GM20431 (cell line): Measurements from ENCODE around the gene EEF1G.
"Not testable (repeated sequence)": the region's sequence is repeated elsewhere in the genome, so short reads cannot be mapped to it uniquely, and the experiment has no call there.

ENCODE experiments used
- in situ Hi-C: fragments of 300-500 bp; cut with MseI, MboI; formaldehyde crosslinking; loops from one replicate; pipeline ENCODE4 v1.15.0; 2020; ENCODE audit warnings: low sequenced_read_pairs; ENCODE audit not compliant: unreplicated experiment

Gene EEF1G

DNA sequence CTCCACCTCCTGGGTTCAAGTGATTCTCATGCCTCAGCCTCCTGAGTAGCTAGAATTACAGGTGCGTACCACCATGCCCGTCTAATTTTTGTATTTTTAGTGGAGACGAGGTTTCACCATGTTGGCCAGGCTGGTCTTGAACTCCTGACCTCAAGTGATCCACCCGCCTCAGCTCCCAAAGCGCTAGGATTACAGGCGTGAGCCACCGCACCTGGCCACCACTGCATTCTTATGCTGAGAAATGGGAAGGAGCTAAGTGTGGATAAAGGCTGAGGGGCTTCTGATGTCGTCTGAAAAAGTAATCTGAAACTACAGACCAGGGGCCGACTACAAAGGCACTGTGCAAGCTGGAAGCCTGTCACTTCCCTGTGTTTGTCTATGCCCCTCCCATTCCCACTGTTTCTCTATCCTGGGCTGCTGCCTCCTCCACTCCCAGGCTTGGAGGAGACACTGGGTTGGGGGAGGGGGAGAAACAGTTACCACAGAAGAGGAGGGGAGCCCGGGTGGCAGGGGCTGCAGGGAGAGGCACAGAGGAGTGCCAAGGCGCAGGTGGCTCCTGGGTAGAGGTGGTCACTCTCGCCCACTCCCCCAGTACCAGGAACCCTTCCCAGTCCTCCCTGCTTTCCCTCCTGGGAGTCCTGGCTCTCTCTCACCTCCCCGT lies 30.9 kb upstream of the EEF1G start:
- in situ Hi-C loops = no loop called here

DNA sequence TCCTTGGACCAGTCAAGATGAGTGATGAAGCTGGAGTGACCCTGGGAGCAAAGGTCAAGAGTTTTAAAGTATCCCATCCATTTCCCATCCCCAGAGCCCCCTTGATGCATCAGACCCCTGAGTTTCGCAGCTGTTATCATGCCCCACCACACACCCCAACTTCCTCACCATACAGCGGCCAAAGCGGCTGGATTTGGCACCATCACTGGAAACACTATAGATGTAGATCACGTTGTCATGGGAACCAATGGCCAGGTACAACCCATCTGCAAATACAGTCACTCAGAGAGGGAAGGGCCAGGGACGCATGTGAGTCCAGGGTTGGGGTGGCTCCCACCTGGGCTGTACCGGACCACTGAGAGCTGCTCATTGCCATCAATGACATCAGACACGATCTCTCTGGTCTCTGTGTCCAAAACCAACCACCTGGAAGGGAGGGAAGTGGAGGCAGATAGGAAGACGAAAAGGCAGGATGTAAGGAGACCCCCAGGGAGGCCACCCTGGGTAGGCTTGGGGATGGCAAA lies 30.1 kb upstream of the EEF1G start:
- in situ Hi-C loops = no loop called here

DNA sequence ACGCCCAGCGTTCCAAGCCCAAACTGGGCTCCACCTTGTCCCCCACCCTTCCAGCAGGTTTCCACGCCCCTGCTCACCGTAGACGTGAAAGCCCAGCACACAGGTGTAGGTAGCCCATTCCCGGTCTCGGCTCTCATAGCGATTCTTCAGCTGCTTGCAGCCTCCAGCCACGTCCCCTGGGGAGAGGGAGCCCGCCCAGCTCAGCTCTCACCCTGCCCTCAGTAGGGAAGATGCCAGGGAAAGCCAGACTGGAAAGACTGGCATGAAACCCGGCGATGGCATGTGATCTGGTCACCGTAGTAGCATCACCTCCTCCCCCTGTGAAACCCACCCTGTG lies 29.3 kb upstream of the EEF1G start:
- in situ Hi-C loops = no loop called here

DNA sequence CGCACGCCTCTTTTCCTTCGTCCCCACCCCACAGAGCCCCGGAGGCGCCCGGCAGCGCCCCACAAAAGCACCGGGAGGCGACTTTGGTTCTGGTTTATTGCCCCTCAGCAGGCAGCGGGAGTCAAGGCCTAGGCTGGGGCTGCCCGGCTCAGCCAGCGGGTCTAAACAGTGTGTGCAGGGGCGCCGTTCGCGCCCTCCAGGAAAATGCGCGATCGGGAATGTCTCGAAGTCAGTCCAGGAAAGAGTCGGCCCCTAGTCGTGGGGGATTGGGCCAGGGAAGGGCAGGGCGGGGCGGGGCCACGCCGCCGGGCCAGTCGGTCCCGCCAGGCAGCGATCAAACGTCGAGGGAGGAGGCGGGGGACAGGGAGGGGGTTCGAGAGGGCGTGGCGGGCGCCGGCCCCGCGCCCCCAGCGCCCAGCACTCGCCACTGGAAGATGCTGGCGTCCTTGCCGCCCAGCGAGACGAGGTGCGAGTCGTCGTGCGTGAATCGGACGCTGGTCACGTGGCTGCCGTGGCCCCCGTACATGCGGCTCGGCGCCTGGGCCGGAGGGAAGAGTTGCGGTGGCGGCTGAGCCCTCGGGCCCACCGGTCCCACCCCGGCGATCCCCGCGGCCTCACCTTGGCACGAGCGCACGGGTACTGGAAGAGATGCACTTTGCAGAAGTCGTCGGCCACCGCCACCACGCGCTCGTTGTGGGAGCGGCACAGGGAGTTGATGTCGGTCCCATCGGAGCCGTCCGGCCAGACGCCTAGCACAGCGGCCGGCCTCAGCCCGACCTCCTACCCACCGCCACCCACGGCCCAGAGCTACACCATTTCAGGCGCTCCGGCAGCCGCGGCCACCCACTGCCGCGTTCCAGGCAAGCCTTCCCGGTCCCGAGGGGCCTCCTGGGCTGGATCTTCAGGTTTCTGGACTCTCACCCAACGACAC lies 28.7 kb upstream of the EEF1G start:
- in situ Hi-C loops = no loop called here

DNA sequence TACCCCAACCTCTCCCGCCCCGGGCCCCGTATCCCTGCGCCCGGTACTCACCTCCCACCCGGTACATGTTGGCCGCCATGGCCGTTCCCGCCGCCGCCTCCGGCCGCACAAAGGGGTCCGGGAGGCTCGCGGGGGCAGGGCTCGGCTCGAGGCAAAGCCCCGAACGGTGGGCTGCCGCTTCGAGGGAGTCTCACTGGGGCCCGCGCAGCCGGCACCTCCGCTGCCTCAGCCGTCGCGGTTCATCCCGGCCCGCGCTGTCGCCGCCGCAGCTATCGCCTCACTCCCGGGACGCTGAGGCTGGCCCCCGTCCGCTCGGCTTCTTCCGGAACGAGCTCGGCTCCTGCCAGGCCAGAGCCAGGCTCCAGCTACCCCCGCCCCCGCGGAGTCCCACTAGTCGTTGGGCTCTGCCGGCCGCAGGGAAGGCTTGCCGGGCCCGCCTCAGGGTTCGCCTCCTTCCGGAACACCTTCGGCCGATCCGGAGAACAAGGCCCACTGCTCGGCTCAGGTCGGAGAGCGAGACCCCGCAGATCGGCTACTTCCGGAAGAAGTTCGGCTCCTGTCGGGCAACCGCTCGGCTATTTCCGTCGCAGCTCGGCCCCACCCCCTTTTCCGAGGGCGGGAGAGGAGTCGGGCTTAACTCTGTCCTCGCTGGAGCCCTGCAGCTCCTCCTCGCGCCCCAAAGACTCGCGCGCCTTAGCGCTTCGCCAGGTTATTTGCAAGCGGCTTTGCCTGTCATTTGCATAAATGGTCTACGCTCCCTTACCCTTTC lies 27.9 kb upstream of the EEF1G start, which contains the start of gene MTA2:
Gene MTA2 (minus strand): TSS at position 494 of the 769 bp plus-strand sequence. CDS start 415 bp downstream, at position 79.
- in situ Hi-C loops = no loop called here

DNA sequence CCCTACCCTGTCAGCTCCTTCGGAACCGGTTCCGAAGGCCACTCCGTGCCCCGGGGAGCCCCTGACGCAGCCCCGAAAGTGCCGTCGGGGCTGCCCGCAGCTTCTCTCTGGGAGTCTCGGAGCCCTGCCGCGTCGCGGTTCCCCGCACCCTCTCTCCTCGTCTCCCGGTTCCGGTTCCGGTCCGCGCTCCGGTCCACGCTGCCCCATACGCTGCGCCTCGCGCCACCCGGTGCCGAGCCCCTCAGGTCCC lies 27.4 kb upstream of the EEF1G start:
- in situ Hi-C loops = no loop called here

DNA sequence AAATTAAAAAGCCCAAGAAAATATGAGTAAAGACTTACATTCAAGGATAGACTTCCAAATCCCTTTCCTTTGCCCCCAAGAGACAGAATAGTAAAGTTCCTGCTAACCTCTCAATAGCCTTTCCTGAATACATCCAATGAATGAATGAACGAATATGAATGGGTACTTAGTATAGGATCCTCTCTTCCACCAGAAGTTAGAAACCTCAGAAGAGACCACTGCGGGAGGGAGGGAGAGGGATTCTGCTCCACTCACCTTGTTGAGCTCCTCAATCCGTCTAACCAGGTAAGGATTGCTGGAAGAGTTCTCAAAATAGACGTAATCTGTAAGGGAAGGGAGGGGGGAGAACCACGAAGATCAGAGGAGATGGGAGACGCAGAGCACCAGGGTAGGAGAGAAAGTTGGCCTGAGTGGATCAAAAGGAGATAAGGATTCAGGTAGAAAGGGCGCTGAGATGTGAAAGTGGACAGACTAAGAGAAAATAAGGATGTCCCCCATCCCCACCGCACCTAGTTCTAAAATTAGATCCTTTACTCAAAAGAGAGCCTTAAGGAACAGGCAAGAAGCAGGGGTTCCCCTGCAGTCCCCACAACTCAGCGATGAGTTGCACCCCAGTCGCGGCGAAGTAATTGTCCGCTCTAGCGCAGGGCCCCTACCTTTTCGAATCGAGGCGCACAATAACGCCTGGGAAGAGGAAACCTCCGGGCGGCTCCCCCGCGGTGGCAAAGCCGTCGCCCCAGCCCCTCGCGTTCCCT lies 26.9 kb upstream of the EEF1G start:
- in situ Hi-C loops = no loop called here

DNA sequence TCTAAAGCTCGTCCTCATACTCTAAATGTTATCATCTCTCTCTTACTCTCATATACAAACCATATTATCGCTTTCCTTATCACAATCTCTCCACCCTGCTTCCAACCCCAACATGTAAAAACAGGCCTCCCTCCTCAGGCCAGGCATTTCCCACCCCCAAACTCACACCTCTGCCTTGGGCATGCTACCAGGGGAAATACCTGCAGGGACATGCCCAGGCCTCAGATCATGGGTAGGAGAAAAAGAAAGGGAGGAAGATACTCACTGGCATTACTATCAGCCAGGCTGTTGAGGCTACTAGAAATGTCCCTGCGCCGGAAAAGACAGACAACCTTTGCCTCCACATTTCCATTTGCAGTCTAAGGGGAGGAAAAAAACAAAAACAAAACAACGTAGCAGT lies 26.2 kb upstream of the EEF1G start:
- in situ Hi-C loops = no loop called here

DNA sequence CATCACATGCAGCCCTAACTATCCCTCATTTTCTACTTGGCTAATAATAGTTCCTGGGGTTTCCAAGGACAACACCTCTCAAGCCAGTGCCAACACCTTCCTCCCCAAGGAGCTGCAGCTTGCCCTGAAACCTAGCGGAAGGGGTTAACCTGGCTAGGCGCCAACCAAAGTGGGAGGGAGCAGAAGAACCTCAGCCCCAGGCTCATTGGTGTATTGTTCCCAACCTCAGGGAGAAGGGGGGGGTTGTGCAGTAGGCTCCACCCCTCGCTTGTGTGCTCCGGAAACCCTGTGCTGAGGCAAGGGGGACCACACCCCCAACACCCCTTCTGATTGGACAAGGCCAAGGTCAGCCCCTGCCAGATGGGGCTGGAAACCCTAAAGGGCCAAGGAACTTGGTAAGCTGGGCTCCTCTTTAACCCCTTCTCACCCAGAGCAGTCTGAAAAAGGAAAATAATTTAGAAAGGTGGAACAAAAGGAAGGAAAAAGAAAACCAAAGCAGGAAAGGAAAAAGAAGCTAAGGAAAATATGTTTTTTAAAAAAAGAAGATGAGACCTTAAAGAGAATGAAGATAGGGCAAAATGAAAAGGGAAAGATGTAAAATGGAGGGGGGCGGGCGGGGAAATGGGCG lies 25.5 kb upstream of the EEF1G start:
- in situ Hi-C loops = no loop called here

DNA sequence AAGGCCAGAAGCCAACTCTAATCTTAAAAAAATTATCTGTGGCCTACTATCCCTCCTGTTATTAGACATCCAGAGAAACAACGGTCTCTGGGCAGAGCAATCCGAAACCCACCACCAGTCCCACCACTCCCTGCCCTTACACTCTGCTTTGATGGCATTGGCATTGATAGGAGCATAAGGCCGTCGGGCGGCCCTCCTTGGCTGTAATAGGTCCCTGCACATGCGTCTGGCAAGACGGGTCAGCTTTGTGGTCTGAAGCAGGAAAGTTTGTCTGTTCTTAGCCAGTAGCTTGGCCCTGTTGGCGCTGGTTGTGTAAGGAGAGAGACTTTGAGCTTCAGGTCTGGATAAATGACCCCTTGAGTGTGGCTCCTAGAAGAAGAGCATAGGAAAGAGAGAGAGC lies 21.4 kb upstream of the EEF1G start:
- in situ Hi-C loops = no loop called here

DNA sequence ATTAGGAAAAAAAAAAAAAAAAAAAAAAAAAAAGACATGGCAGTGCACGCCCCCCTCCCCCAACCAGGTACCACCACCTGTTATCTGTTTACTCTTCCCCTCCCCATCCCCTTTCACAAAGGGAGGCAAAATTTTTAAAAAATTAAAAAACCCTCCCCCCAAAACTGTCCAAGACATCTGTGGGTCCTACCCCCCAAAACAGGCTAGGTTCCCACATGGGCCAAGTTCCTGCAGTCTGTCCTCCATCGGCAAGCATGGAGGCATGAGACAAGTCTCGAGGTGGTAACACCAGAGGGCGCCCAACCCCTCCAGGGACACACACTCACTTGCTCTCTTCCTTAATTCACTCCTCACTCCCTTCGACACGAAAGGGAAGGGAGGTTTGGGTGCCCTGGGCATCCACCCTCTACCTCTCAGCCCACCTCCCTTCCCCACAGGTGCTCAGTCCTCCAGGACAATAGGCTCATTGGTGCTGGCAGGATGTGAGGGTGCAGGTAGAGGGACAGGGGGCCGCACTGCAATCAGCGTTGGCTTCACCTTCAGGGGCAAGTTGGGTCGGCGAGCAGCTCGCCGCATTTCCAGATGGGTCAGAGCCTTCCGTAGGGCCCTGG lies 19.8 kb upstream of the EEF1G start:
- in situ Hi-C loops = no loop called here

DNA sequence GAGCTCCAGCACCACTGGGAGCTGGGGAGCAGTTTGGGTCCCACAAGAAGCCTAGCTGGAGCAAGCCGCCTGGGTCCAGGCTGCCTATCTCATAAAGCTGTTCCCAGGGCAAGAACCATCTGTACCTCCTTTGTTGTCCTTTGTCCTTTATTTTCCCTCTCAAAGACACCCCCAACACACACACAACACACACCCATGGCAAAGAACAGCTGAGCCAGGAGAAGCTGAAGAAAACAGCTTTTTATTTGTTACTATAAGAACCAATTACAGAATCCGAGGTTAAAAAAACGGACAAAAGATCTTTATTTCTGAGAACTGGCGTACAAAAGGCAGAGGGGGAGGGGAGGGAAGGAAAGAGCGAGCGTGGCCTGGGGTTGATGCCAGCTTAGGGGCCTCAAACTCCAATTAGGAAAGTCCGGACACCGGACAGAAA lies 19.3 kb upstream of the EEF1G start:
- in situ Hi-C loops = no loop called here

DNA sequence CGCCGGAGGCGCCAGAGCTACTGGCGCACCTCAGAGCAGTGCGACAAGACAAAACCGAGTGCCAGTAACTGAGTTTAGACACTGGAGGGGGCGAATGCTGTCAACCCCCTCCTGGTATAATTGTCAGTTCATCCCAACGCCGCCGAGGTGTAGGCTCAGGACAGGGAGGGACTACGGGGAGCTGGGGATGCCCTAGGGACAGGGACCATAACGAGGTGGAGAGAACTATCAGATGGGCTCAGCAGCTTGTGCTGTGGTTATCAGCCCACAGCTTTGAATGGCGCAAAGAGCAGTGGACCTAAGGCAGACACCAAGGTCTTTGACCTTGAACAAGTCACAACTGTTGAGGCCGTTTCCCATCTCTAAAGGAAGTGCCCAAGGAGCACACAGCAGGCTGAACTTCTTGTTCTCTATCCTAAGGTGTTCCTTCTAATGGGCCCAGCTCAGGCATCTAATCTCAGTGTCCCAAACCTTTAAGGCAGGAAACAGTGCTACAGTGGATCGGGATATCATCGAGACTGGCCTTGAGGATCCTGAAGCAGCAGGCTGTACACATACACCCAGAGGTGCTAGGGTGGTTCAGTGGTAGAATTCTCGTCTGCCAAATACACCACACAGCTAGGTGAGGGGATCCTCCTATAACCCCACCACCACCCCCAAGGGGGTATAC lies 18.6 kb upstream of the EEF1G start:
- in situ Hi-C loops = no loop called here

DNA sequence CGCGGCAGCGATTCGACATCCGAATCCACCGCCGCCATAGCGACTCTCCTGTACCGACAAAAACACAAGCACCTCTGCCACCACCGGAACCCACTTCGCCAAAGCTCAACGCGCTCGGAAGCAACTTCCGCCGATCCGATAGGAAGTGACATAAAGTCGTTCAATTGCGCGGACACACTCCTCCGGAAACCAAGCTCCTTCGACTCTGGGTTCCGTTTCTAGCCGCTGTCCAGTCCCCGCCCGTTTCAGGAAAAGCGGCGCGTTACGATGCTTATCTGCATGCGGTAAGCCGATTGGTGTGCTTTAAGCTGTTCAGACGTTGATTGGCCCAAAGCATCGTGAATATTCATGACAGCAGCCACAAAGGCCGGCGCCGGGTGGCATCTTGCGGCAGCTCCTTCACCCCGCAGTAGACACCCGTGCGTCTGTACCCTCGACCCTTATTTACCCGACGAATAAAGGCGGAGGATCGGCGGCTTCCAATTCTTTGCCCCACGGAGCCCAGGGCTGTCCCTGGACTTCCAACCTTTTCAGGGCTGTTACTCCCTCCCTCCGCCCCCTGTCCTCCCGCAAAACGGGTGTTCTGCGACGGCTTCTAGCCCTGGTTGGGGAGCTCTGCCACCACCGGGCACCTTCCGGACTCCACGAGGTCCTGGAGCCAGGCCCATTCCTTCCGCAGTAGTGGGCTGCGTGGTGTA lies 17.9 kb upstream of the EEF1G start, which contains the start of gene TUT1:
Gene TUT1 (minus strand): TSS at position 76 of the 698 bp plus-strand sequence. CDS start 38 bp downstream, at position 38.
- in situ Hi-C loops = no loop called here

DNA sequence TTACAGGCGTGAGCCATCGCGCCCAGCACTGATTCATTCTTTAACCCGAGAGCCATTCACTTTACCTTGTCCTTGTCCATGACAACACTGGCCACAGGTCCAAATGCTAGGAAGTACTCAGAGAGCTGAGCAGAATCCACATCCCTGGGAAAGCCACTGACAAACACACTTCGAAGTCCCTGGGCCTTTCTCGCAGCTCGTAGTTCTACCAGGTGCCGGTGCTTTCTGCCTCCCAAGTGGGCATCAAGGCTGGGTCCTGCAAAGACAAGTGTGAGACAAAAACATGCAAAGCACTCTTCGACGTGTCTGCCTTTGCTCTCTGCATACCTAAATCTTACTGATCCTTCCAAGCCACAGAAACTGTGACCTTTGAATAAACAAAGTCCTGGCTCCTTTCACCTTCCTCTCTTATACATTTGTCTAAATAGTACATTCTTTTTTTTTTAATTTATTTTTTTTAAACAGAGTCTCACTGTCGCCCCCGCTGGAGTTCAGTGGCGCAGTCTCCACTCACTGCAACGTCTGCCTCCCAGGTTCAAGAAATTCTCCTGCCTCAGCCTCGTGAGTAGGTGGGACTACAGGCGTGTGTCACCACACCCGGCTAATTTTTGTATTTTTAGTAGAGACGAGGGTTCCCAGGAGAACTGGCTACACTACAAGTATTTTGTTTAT lies 15.4 kb upstream of the EEF1G start:
- in situ Hi-C loops = no loop called here

DNA sequence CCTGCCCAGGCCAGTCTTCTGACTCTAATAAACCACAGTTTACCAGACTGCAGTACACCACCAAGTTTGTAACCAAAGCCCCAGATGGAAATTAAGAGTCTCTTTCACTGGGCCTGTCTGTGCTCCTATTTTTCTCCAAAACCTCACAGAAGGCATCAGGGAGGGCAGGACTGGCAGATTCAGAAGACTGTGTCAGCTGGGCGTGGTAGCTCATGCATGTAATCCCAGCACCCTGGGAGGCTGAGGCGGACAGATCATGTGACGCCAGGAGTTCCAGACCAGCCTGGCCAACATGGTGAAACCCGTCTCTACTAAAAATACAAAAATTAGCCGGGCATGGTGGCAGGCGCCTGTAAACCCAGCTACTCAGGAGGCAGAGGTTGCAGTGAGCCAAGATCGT lies 11.7 kb upstream of the EEF1G start:
- in situ Hi-C loops = not testable (repeated sequence)

DNA sequence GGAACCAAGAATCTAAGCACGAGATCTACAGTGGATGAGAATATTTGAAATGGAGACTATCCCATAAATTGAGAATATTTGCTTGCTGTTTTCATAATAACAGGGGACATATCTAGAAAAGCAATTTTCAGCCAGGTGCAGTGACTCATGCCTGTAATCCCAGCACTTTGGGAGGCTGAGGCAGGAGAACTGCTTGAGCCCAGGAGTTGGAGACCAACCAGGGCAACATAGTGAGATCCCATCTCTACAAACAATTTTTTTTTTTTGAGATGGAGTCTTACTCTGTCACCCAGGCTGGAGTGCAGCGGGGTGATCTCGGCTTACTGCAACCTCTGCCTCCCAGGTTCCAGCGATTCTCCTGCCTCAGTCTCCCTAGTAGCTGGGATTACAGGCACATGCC lies 8.0 kb upstream of the EEF1G start:
- in situ Hi-C loops = not testable (repeated sequence)
